Skeletal muscle satellite cell (primary cell): ENCODE data around the gene TNNI3K.

Experiments used
- H3K27me3 ChIP-seq: 2 replicates; pipeline ENCODE4 v1.7.0; 2013; ENCODE audit warnings: low read length; ENCODE audit not compliant: control insufficient read depth, insufficient read depth
- H3K36me3 ChIP-seq: 2 replicates; pipeline ENCODE4 v1.7.0; 2013; ENCODE audit warnings: mild to moderate bottlenecking, control low read depth, low read length; ENCODE audit not compliant: insufficient read depth
- H3K4me1 ChIP-seq: 2 replicates; pipeline ENCODE4 v1.7.0; 2013; ENCODE audit warnings: low read length; ENCODE audit not compliant: control insufficient read depth, insufficient read depth
- H3K4me2 ChIP-seq: 2 replicates; pipeline ENCODE4 v1.7.0; 2013; ENCODE audit warnings: mild to moderate bottlenecking, low read length
- H3K4me3 ChIP-seq: 2 replicates; pipeline ENCODE4 v1.7.0; 2013; ENCODE audit warnings: low read length
- H3K9ac ChIP-seq: 2 replicates; pipeline ENCODE4 v1.7.0; 2013; ENCODE audit warnings: mild to moderate bottlenecking, low read depth, low read length, moderate library complexity
- H3K9me3 ChIP-seq: replicated peaks from 2 replicates; pipeline ENCODE4 v1.7.0; 2013; ENCODE audit warnings: mild to moderate bottlenecking, control low read depth, low read length

Gene TNNI3K

GRCh38 chr1:74453277-74453676, 218.1 kb downstream of the TNNI3K start:
- H3K36me3 ChIP-seq: no peaks in the 10 kb centered on the region
- H3K4me3 ChIP-seq: no peak overlapping the region
- H3K9me3 ChIP-seq: no peaks in the 10 kb centered on the region
- H3K4me1 ChIP-seq: no peaks in the 10 kb centered on the region
- H3K4me2 ChIP-seq: no peak overlapping the region
- H3K27me3 ChIP-seq: no peaks in the 10 kb centered on the region
- no peak overlapping the region for H3K9ac ChIP-seq

GRCh38 chr1:74455390-74455789, 220.2 kb downstream of the TNNI3K start:
- no peak overlapping the region for H3K4me3 ChIP-seq
- no peak overlapping the region for H3K4me2 ChIP-seq
- no peaks in the 10 kb centered on the region for H3K36me3 ChIP-seq
- no peaks in the 10 kb centered on the region for H3K4me1 ChIP-seq
- no peaks in the 10 kb centered on the region for H3K27me3 ChIP-seq
- H3K9me3 ChIP-seq: no peaks in the 10 kb centered on the region
- no peak overlapping the region for H3K9ac ChIP-seq

DNA sequence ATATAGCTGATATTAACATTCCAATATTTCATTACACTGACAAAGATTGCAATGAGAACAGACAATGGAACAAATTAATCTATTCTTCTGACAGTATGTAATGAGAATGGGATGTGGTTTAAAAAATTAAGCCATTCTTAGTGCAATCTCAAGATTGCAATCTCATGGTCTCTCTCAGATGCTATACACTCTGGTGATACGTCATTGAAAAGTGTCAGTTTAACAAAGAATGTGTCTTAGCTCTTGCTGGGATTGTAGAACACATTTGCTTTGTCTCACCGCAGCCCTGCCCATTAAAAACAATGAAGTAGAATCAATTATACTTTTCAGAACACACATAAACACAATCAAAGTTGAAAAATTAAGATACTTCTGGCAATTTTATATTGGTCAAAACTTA, 222.1 kb downstream of the TNNI3K start:
- H3K36me3 ChIP-seq: no peaks in the 10 kb centered on the region
- no peaks in the 10 kb centered on the region for H3K4me1 ChIP-seq
- H3K9ac ChIP-seq: no peak overlapping the region
- H3K9me3 ChIP-seq: no peaks in the 10 kb centered on the region
- no peaks in the 10 kb centered on the region for H3K27me3 ChIP-seq
- H3K4me3 ChIP-seq: no peak overlapping the region
- H3K4me2 ChIP-seq: no peak overlapping the region

DNA sequence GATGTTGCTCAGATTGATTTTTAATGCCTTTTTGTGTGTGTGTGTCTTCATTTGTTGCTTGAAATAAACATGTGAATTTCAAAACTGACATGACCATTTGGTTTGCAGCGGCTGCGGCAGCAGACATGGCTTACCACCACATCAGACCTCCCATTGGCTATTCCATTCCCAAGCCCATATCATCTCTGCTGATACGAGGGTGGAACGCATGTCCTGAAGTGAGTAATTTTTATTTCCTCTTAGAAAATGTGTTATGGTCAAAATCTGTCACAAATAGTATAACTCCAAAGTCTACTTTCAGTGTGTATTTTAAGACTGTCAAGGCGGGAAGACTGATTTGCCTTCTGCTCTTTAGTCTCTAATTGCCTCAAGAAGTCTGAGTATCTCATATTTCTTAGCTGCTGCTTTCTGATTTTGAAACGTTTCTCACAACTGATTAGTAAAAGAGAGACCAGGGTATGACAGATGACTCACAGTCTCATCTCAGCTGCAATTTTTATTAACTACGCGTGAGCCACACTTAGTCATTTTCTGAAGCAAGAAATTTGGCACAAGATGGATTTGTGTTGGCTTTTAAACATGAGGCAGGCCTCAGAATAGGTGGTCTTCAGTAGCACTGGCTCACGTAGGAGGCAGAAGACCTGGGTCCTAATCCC, 228.3 kb downstream of the TNNI3K start:
- no peak overlapping the region for H3K9ac ChIP-seq
- H3K9me3 ChIP-seq: no peaks in the 10 kb centered on the region
- no peaks in the 10 kb centered on the region for H3K36me3 ChIP-seq
- no peaks in the 10 kb centered on the region for H3K4me1 ChIP-seq
- H3K4me3 ChIP-seq: no peak overlapping the region
- H3K27me3 ChIP-seq: no peaks in the 10 kb centered on the region
- H3K4me2 ChIP-seq: no peak overlapping the region

- H3K4me1 ChIP-seq: no peaks in the 10 kb centered on the region
- H3K9me3 ChIP-seq: no peaks in the 10 kb centered on the region
- no peaks in the 10 kb centered on the region for H3K36me3 ChIP-seq
- H3K4me3 ChIP-seq: no peak overlapping the region
- H3K9ac ChIP-seq: no peak overlapping the region
- no peak overlapping the region for H3K4me2 ChIP-seq
- no peaks in the 10 kb centered on the region for H3K27me3 ChIP-seq
Measured at GRCh38 chr1:74464037-74464436, 228.8 kb downstream of the TNNI3K start.

DNA sequence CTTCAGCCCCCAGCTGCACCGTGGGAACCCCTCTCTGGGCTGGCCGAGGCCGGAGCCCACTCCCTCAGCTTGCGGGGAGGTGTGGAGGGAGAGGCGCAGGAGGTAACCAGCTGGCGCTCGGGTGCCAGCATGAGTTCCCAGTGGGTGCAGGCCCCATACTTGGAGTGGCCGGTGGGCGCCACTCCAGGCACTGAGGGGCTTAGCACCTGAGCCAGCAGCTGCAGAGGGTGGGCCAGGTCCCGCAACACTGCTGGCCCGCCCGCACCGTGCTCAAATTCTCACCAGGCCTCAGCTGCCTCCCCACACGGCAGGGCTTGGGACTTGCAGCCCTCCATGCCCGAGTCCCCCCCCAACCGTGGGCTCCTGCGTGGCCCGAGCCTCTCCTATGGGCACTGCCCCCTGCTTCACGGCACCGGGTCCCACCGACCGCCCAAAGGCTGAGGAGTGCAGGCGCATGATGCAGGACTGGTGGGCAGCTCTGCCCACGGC, 230.1 kb downstream of the TNNI3K start:
- peaks cover 5% of the 10 kb centered on the region for H3K27me3 ChIP-seq
- no peaks in the 10 kb centered on the region for H3K36me3 ChIP-seq
- H3K4me3 ChIP-seq: no peak overlapping the region
- H3K4me2 ChIP-seq: no peak overlapping the region
- no peaks in the 10 kb centered on the region for H3K9me3 ChIP-seq
- H3K4me1 ChIP-seq: no peaks in the 10 kb centered on the region
- no peak overlapping the region for H3K9ac ChIP-seq

DNA sequence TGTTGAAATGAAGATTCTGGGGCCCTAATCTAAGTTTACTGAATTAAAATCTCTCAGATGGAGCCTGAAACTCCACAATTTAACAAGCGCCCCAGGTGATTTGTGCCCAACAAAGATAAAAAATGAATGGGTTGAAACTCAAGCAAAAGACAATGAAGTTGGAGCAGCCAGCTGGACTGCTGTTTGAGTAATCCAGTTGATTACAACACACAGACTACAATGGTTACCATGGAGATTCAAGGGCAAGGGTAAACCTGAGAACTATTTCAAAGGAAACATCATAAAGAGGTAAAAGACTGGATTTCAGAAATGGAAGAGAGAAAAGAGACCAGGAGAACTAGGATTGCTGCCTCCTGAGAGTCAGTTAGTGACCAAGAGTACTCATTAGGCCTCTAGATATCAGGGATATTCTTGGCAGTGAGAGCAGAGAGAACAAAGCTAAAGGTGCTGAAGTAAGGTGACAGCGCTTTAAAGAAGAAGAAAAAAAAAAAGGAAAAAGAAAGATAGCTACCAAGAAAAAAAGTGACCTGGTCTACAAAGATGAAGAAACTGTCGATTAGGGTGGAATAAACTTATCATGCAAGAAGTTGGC, 232.7 kb downstream of the TNNI3K start:
- Histone ChIP-seq H3K9ac (no peak overlapping the region), H3K4me1 (no peaks in the 10 kb centered on the region), H3K4me3 (no peak overlapping the region), H3K9me3 (no peaks in the 10 kb centered on the region), H3K36me3 (no peaks in the 10 kb centered on the region), H3K27me3 (peaks cover 5% of the 10 kb centered on the region), H3K4me2 (no peak overlapping the region)

DNA sequence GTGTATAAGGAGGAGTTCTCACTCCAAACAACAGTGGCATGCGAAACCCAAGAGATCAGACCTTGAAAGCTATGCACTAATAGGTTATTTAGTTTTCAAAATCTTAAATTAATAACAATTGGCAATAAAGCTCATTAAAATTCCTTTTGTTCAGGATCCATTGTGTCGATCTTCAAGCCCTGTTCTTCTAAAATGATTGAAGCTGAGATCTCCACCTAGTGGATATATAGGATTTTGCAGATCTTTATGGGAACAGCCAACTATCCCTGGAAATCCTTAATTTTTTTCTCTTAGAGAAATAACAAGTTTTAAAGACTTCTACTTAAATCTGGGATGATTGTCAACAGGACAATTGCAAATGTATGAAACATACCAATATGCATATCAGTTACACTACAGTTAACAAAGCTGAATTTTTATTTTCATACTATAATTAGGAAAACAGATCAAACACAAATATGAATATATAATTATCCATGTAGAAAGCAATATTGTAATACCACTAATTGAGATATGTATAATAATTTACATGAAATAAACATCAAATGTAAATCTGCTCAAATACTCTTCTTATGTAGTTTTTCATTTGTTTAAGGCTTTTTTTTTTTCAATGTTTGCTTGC, 233.9 kb downstream of the TNNI3K start:
- Histone ChIP-seq H3K4me2 (no peak overlapping the region), H3K9me3 (no peaks in the 10 kb centered on the region), H3K27me3 (peaks cover 5% of the 10 kb centered on the region), H3K4me1 (no peaks in the 10 kb centered on the region), H3K36me3 (no peaks in the 10 kb centered on the region), H3K9ac (no peak overlapping the region), H3K4me3 (no peak overlapping the region)

GRCh38 chr1:74470251-74470650, 235.1 kb downstream of the TNNI3K start:
- Histone ChIP-seq H3K27me3 (peaks cover 5% of the 10 kb centered on the region), H3K4me1 (no peaks in the 10 kb centered on the region), H3K36me3 (no peaks in the 10 kb centered on the region), H3K9me3 (no peaks in the 10 kb centered on the region), H3K4me3 (no peak overlapping the region), H3K4me2 (no peak overlapping the region), H3K9ac (no peak overlapping the region)

DNA sequence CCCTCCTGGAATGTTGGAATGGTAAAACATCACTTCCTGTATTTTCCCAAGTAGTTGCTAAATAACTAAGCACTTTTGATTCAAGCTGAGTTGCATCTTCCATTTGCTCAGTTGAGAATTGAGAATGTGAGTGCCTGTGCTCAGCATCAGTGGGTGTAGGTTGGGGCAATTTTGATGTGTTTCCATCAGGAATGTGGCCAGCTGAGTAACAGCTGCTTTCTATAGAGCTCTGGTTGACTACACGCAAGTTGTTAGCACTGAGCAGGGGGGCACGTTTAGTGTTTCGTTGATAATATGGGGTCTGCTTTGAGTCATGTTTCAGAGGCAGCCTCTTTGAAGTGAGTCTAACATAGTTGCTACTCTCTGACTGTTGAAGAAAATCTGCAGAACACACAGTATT, 235.7 kb downstream of the TNNI3K start:
- Histone ChIP-seq H3K4me1 (no peaks in the 10 kb centered on the region), H3K36me3 (no peaks in the 10 kb centered on the region), H3K4me2 (no peak overlapping the region), H3K27me3 (peaks cover 5% of the 10 kb centered on the region), H3K9me3 (no peaks in the 10 kb centered on the region), H3K4me3 (no peak overlapping the region), H3K9ac (no peak overlapping the region)

DNA sequence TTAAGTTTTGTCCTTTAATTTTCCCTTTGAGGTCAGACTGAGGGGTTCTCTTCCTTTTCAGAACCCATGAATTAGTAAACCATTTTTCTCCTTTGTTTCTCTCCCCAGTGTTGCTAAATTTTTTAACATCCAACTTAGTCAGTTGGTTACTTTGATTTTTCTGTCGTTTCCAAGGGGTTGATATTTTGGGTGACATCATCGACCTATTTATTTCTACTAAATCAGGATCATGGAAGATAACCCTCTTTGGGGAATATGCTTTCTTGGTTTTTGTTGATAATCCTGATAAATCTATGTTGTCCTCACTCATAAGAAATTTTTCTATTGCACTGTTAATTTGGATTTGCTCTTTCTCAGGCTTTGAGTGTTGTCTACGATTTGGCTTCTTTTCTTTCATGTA, 236.3 kb downstream of the TNNI3K start:
- H3K36me3 ChIP-seq: no peaks in the 10 kb centered on the region
- H3K27me3 ChIP-seq: peaks cover 5% of the 10 kb centered on the region
- no peak overlapping the region for H3K4me3 ChIP-seq
- no peaks in the 10 kb centered on the region for H3K4me1 ChIP-seq
- H3K4me2 ChIP-seq: no peak overlapping the region
- H3K9me3 ChIP-seq: no peaks in the 10 kb centered on the region
- H3K9ac ChIP-seq: no peak overlapping the region

GRCh38 chr1:74474585-74474984, 239.4 kb downstream of the TNNI3K start:
- Histone ChIP-seq H3K4me2 (no peak overlapping the region), H3K9me3 (no peaks in the 10 kb centered on the region), H3K4me1 (no peaks in the 10 kb centered on the region), H3K9ac (no peak overlapping the region), H3K4me3 (no peak overlapping the region), H3K27me3 (peaks cover 4% of the 10 kb centered on the region), H3K36me3 (no peaks in the 10 kb centered on the region)
